IMR-90 (cell line): ENCODE results near the gene GMCL2.

ENCODE experiments used
- CEBPB ChIP-seq: IDR thresholded peaks from 2 replicates; pipeline ENCODE4 v1.6.1; 2012; ENCODE audit warnings: low read depth, low read length, improper control_type of control experiment
- CTCF ChIP-seq: conservative IDR thresholded peaks from 2 replicates; pipeline ENCODE4 v1.5.1; 2012; ENCODE audit warnings: mild to moderate bottlenecking, low read depth, low read length, improper control_type of control experiment
- ELK1 ChIP-seq: fragments of 150-350 bp; IDR thresholded peaks from 2 replicates; pipeline ENCODE4 v1.6.1; 2016; ENCODE audit warnings: low read depth, mild to moderate bottlenecking, low read length, moderate library complexity, borderline replicate concordance
- NFE2L2 ChIP-seq: fragments of 150-350 bp; IDR thresholded peaks from 2 replicates; pipeline ENCODE4 v1.6.1; 2016; ENCODE audit warnings: low read depth, mild to moderate bottlenecking, low read length
- POLR2A ChIP-seq: IDR thresholded peaks from 2 replicates; pipeline ENCODE4 v1.6.1; 2012; ENCODE audit warnings: mild to moderate bottlenecking, low read depth, low read length
- RAD21 ChIP-seq: IDR thresholded peaks from 2 replicates; pipeline ENCODE4 v1.6.1; 2012; ENCODE audit warnings: low read length, improper control_type of control experiment
- SMC3 ChIP-seq: fragments of 150-350 bp; IDR thresholded peaks from 2 replicates; pipeline ENCODE4 v1.6.1; 2016; ENCODE audit warnings: low read depth, mild to moderate bottlenecking, antibody characterized with exemption, low read length, moderate library complexity

- no peak for TF ChIP-seq CEBPB
- TF ChIP-seq CTCF: no peak
- no peak for TF ChIP-seq RAD21
- TF ChIP-seq NFE2L2: no peak
- no peak for TF ChIP-seq POLR2A
- no peak for TF ChIP-seq ELK1
- TF ChIP-seq SMC3: no peak
Observed at GRCh38 chr5:178182158-178182876, 4.9 kb downstream of the GMCL2 start.
